Activated naive CD4-positive, alpha-beta T cell treated with Interleukin-2 at 50 U/mL for 16 hours (primary cell): Measurements from ENCODE around the gene TNFRSF1A.
A peak's percentile ranks its signal among the peaks of the same experiment; 100 is the strongest.

Experiments used
- DNase-seq: peaks from one replicate; pipeline ENCODE4 v3.0.0-alpha.2; 2020

TNFRSF1A gene

GRCh38 chr12:6336889-6337853 is 4.7 kb downstream of the TNFRSF1A start:
- DNase-seq = peak; percentile 51

- peak; percentile 64 for DNase-seq
Measured at GRCh38 chr12:6336079-6336888, 5.6 kb downstream of the TNFRSF1A start.

DNA sequence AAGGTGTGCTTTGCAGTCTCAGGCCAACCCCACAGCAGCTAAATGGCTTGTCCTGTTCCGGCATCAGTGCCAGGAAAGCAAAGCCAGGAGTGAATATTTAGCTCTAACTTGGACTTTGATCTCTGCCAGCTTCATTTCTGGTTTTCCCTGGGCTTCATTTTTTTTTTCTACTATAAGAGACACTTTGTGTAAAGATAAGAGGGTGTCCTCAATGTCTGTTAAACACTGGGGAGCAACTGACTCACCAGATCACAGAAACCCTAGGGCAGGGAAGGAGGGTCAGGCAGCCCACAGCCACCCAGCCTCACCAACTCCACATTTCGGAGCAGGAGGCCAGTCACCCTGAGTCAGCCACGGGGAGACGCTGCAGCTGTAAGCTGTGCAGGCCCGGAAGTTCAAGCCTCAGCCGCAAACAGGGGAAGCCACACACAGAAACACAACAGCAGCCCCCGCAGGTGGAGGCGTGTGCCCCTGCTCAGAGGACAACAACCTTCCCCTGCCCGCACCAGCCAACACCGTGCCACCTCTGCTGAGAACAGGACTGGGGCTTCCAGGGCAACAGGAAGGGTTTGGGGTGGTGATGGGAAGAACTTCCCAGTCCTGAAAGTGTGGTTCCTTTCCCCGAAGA is 6.3 kb downstream of the TNFRSF1A start:
- peak; percentile 90 for DNase-seq

DNA sequence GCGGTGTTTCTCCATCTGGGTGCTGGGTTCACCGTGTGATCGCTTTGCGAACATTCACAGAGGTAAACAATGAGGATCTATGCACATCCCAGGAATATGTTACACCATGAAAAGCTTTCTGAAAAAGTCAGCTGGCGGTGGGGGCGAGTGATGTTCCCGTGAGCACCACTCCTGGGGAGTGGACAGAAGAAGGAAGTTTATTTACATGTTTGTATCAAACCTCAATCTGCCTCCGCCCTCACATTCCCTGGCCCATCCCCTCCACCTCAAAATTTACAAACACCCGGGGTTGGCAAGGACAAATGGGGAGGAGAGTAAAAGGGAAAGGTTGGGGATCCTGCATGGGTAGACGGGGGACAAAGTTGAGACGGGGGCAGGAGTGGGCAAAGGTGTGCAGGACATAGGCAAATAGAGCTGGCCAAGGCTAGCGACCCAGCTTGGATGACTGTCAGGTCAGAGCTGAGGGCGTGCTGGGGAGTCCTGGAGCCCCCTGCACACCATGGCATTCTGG is 6.9 kb downstream of the TNFRSF1A start:
- DNase-seq = no peak

DNA sequence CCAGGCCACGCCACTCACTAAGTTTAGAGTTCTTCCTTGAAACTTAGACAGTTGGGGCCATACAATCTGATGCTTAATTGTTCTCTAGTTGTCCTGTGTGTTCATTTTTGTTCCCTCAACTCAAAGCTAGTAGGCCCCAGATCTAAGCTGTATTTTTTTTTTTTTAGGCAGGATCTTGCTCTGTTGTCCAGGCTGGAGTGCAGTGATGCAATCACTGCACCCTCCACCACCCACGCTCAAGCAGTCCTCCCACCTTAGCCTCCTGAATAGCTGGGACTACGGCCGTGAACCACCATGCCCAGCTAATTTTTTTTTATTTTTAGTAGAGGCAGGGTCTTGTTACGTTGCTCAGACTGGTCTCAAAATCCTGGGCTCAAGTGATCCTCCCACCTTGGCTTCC is 7.5 kb downstream of the TNFRSF1A start:
- no peak for DNase-seq

- DNase-seq = no peak
Measured at GRCh38 chr12:6333566-6333965, 8.3 kb downstream of the TNFRSF1A start.

- DNase-seq = no peak
Measured at GRCh38 chr12:6333029-6333428, 8.8 kb downstream of the TNFRSF1A start.

GRCh38 chr12:6332459-6332858 is 9.4 kb downstream of the TNFRSF1A start:
- DNase-seq = no peak

DNA sequence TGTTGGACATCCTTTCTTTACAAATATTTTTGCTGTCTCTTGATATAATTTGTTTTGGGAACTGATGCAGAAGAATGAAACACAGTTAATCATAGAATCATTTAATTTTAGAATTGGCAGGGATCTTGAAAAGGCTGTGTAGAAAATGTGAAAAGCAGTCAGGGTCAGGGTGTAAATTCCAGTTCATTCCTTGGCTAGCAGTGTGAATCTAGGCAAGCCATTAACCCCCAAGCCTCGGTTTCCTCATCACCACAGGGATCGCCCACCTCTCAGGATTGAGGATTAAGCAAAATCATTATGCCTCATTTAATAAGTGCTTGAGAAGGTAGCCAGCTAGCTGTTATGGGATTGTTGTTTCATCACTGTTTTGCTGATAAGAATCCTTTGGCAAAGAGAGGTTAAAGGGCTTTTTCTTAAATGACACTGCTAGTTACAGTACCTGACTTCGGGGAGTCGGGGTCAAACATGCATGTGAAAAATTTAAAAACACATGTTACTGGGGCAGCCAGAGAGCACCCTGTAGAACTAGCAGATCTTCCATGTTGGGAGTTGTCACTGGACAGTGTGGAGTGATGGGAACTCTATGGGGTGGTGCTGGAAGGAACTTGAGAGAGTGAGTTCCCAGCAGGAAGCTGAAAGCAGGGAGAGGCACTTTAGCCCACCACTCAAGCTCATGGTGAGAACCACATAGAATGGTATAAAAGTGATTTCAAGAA is 10.7 kb downstream of the TNFRSF1A start:
- DNase-seq = no peak

- DNase-seq = no peak
Measured at GRCh38 chr12:6330192-6330591, 11.7 kb downstream of the TNFRSF1A start.

DNA sequence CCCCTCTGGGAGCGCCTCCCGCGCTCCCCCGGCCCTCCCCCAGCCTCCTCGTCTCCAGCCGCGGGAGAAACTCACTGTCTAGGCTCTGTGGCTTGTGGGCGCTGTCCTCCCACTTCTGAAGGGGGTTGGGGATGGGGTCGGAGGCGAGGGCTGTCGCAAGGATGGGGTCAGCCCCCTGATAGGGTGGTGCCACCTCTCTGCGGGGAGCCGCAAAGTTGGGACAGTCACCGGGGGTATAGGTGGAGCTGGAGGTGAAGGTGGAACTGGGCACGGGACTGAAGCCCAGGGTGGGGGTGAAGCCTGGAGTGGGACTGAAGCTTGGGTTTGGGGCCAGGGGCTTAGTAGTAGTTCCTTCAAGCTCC is 12.2 kb downstream of the TNFRSF1A start:
- no peak for DNase-seq

GRCh38 chr12:6328945-6329702 is 12.8 kb downstream of the TNFRSF1A start:
- DNase-seq = no peak

GRCh38 chr12:6328045-6328779 is 13.7 kb downstream of the TNFRSF1A start:
- no peak for DNase-seq

DNA sequence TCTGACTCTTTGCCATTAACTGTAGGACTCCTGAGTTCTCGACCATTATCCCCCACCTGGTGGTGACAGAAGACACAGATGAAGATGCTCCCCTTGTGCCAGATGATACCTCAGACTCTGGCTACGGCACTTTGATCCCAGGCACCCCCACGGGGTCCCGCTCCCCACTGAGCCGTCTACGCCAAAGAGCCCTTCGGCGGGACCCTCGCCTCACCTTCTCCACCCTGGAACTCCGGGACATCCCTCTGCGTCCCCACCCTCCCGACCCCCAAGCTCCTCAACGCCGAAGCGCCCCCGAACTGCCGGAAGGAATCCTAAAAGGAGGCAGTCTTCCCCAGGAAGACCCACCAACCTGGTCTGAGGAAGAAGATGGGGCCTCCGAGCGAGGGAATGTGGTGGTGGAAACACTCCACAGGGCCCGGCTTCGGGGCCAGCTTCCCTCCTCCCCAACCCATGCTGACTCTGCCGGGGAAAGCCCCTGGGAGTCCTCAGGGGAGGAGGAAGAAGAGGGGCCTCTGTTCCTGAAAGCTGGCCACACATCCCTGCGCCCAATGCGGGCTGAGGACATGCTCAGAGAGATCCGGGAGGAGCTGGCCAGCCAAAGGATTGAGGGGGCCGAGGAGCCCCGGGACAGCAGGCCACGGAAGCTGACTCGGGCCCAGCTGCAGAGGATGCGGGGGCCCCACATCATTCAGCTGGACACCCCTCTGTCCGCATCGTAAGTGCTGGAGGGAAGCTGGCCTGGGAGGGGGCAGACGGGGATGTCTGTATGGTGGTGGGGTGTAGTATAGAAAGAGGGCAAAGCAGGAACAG is 14.4 kb downstream of the TNFRSF1A start:
- no peak for DNase-seq

- no peak for DNase-seq
Measured at GRCh38 chr12:6326316-6327228, 15.3 kb downstream of the TNFRSF1A start.

DNA sequence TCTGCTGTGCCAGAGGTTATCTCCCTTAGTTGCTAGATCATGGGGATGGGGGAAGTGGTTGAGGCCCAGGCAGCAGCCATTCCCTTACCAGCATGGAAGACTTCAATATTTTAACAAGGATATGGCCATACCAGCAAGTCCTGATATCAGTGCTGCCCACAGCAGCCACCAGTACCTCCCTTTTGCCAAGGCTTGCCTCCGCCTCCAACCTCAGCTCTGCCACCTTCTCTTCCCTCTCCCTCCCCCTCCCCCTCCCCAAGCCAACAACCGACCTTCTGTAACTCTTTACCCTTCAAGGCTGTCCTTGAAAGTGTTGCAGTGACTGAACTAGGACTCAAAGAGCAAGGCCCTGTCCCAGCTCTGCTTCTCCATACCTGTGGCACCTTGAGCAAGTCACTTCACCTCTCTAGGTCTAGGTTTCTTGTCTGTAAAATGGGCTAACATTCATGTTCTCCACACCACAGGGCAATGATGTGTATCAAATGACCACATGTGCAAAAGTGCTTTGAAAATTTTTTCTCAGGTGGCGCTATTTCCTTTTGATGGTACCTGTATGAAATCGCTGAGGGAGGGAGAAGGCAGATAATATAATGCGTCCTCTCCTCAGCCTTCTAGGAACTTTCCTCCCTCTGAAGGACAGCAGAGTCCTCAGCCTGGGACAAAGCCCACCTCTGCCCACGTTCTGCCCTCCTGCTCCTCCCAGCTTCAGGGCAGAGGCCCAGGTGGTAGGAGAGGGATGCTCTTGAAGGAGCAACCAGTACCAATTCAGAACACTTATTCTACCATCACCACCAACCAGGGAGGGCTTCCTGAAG is 16.7 kb downstream of the TNFRSF1A start:
- DNase-seq = no peak

DNA sequence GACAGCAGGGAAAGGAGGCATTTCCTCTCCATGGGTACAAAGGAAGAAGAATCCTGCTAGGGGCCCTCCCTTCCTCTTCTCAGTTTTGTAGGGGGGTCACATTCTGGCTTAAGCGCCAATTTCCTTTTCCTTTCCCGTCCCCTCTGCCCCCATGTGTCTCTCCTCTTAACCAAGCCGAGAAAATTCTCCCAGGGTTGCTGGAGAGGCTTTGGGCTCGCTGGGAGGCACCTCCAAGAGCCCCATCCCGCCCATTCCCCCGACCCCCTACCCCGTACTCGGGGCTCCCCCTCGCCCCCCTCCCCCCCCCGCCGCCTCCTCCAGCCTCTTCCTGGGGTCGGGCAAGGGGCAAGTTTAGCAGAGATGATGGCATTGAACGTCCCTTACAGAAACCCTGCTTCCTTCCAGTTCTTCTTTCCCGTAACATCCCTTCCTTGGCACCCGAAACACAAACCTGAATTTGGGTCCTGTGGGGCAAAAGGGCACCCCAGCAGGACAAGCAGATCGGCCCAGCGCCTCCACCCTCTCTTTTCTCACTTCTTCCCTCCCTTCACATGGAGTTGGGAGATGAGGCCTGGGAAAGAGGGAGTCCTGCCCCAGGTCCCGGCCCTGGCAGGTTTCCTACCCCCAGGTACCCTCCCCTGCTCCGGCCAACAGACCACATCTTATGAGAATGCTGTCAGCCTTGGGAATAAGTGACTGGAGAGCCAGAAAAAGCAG is 17.7 kb downstream of the TNFRSF1A start:
- no peak for DNase-seq
